Stimulated activated CD4-positive, alpha-beta T cell treated with anti-CD3 and anti-CD28 coated beads, Interleukin-15, amount 100 ng/mL, for 48 hours (primary cell): ENCODE results near the gene ARIH2.

Source experiments
- DNase-seq, 2 donors: peaks; one replicate each; pipeline ENCODE4 v3.0.0-alpha.2; 2020; ENCODE audit warnings: low read depth in 2 of 2

Gene ARIH2

GRCh38 chr3:49020330-49021212 is 101.9 kb downstream of the ARIH2 start:
- no peak for DNase-seq

DNA sequence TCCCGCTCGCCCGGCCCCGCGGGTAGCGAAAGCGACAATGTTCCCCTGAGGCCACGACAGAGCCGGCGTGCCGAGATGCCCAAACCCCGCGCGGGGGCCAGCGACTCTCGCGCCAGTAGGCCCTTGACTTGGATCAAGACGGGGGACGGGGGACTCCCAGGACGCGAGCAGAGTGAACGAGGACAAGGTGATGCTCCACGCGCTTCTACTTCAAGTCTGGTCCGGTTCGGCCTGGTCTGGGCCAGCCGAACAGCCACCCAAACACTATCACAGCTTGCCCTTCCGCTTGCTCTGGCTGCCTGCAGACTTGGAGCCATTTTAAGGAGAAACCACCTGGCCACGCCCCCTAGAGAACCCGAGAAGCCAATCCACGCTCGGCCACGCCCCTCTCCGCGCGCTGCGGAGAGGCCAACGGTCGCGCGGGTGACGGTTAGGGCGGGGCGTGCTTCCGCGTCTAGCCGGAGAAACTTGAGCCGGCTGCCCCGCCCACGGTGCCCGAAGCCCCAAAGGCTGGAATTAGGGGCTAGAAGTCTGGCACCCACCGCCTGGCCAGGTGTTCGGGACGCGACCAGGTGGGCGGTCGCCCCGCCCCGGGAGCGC is 102.7 kb downstream of the ARIH2 start:
- peak; percentile 97 to 99 for DNase-seq

DNA sequence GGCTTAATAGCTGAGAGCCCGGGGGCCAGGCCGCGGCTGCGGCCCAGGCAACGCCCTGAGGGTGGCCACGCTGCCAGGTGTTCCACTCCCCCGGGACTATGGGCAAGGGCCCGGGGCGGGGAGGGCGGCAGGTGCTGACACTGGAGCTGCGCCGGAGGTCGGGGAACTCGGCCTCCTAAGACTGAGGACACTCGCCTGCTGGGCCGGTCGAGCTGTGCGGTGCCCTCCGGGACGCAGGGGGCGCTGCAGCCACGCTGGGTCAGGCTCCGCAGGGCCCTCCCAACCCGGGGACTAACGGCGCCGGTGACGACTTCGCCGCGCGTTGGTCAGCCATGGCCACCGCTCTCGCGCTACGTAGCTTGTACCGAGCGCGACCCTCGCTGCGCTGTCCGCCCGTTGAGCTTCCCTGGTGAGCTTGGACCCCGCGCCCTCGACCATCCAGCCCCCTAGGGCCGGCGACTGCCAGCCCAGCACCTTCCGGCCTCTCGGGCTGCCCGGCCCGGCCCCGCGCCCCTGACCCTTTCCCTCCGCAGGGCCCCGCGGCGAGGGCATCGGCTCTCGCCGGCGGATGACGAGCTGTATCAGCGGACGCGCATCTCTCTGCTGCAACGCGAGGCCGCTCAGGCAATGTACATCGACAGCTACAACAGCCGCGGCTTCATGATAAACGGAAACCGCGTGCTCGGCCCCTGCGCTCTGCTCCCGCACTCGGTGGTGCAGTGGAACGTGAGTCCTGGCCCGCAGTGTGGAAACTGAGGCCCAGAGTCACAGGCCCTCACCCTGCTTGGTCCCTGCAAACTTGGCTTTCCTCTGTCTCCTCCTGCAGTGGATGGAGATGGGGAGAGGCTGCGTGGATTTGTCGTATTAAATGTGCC is 103.4 kb downstream of the ARIH2 start, which contains the start of gene NDUFAF3:
Gene NDUFAF3, plus strand, starts transcription at position 309 of the 875 bp plus-strand sequence. Its CDS starts 24 bp downstream, at position 333.
- DNase-seq: peak; percentile 88 to 90

DNA sequence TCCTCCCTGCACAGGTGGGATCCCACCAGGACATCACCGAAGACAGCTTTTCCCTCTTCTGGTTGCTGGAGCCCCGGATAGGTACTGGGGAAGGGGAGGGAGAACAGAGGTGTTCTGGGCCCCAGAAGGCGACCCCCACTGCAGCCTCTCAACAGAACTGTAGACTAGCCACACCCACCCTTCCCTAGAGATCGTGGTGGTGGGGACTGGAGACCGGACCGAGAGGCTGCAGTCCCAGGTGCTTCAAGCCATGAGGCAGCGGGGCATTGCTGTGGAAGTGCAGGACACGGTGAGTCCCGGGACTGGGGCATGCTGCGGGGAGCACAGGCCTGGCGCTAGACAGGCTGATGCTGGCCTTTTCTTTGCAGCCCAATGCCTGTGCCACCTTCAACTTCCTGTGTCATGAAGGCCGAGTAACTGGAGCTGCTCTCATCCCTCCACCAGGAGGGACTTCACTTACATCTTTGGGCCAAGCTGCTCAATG is 104.1 kb downstream of the ARIH2 start:
- DNase-seq: no peak

DNA sequence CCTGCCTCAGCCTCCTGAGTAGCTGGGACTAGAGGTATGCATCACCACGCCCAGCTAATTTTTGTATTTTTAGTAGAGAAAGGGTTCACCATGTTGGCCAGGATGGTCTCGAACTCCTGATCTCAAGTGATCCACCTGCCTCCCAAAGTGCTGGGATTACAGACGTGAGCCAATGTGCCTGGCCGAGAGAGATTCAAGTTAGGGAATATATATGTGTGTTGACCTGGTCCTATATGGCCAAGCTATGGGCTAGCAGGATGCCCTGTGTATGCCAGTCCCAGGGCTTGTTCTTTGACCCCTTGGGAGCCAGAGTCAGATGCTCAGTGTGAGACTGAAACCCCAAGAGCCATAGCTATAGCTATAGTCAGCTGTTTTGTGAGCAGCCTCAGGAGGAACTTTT is 105.1 kb downstream of the ARIH2 start:
- no peak for DNase-seq

- DNase-seq: no peak
These were observed 105.8 kb downstream of the ARIH2 start for GRCh38 chr3:49024449-49024848.

DNA sequence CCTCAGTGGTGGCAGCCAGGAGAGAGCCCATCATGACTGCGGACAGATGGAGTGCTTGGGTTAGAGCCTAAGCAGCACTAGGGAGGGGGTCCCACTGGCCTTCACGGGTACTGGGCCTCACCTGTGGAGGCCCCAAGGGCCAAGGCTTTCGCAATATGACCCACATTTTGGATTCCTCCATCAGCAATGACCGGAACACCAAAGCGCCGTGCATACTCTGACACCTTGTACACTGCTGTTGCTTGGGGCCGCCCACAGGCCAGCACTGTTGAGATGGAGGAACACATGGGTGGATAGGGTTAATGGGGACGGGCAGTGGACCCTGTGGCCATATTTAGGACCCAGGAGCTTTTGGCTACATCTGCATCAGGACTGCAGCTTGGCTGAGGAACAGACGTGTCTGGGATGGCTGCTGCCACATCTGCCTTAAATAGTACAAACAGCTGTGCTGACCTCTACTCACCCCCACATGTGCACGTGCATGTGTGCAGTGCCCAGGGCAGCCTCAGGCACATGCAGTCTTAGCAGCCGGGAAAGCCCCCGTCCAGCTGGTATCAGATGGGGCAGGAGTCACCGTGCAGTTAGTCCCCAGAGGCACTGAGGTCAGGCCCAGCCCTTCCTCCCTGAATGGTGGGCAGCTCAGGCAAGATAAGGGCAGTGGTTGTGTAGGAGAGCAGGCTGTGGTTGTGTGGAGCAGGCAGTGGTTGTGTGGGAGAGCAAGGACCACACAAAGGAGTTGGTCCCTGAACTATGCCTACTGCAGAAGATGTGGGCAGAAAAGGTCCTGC is 106.6 kb downstream of the ARIH2 start:
- no peak for DNase-seq

DNA sequence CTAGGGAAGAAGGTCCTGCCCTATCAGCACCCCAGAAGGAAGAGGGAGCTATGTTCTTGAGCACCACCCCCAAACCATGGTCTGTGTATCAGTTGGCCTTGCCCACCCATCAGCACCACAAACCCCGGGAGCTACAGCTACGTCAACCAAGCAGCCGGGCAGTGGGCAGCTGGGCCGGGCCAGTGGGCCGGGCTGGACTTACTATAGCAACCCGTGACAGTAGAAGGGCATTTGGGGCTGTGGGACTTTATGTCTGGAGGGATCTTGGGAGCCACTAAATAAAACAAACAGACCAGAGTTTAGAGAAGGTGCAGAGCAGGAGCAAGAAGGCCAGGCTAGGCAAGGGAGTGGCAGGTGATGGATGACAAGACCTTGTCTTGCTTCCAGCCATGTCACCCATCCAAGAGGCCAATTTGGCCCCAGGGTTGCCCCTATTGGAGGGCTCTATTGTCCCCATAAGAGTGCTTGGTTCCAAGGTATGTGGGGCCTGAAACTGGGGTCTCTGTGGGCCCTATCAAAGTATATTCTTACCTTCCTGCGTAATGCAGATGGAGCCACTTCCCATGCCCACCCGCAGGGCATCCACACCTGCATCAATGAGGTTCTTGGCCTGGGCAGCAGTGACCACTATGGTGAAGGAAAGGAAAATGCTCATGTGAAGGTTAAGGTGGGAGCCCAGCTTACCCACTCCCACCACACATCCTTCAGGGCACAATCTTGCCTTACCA is 107.3 kb downstream of the ARIH2 start:
- no peak for DNase-seq

- DNase-seq: no peak
These were observed 107.9 kb downstream of the ARIH2 start for GRCh38 chr3:49026536-49026935.

DNA sequence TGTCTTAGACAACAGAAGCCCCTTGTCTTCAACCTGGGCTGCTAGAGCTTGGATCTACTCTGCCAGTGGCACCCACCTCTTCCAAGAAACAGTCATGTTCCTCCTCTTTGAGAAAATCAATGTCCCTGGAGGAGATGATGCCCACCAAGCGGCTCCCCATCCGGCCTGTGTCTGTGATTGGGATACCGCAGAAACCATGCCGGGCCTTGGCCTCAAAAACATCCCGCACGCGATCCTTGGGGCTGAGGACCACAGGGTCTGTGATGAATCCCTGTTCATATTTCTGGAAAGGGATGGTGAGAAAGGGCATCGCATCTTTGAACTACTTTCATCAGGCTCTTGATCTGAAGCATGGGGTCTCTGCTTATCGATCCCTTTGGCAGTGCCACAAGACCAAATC is 109.0 kb downstream of the ARIH2 start:
- no peak for DNase-seq

GRCh38 chr3:49028298-49028672 is 109.6 kb downstream of the ARIH2 start:
- DNase-seq: no peak

DNA sequence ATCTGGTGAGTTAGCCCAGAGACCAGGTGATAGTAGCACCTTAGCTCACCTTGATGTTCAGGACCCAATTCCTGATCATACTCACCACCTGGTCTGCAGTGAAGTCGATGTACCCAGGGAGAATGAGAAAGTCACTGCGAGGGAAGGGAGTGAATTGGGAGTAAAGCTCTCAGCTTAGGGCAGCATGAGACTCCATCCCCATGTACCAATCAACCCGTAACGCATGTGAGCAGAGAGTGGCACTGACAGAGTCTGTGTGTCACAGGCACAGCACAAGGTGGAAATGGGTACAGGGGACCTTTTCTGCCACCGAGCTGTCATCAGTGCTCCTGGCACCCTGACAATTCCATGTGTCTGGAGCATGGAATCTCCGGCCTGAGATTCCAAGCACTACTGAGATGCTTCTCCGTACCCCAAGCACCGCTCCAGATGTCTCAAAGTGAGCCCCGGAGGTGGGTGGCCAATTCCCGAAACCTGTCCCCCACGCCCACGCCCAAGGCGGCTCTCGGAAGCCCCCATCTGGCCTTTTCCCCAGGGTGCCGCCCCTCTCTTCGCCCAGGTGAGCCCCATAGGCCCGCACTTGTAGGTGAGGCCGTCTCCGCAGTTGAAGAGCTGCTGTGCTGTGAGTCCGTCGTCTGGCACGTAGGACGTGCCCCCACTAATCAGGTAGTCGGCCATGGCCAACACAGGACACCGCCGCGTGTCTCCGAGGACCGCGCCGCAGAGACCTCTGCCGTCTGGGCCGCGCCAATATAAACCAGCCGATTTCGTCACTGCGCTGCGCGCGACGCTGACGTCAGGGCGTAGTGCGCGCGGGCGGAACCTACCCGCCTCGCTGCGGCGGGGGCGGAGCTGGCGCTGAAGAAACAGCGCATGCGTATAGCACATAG is 110.3 kb downstream of the ARIH2 start, which contains the start of gene IMPDH2:
Gene IMPDH2, minus strand, starts transcription at position 726 of the 890 bp plus-strand sequence. Its CDS starts 48 bp downstream, at position 678.
- peak; percentile 87 to 91 for DNase-seq

DNA sequence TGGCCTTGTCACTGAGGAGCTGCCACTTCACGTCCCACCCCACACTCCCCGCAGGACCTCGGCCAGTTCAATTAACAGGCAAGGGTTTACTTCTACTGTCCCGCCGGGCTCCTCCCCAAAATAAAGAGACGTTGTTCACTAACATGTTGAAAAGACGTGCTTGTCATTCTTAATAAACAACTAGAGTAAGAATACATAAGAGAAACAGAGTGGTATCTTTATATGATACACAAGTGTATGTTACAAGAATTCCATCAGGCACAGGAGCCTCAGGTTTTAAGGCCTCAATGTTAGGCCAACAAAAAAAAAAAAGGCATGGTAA is 110.9 kb downstream of the ARIH2 start:
- no peak for DNase-seq

- DNase-seq: no peak
These were observed 111.7 kb downstream of the ARIH2 start for GRCh38 chr3:49030321-49030720.

GRCh38 chr3:49032646-49033304 is 114.1 kb downstream of the ARIH2 start:
- no peak for DNase-seq

DNA sequence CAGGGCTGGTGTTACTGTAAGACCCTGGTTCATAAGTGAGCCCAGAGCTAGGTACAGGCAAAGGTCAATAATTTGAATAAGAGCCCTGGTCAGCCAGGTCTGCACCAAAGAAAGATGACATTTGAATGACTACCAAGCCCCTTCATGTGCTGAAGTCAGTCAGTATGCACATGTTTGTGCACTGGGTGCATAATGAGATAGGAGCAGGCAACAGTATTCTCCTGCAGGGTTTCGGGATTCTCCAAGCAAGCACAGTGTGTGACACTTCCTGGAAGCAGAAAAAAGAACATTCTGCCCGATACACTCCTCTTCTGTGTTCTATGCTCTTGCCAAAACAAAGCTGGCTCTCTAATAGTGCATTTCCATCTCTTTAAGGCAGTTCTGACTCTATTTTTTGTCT is 116.0 kb downstream of the ARIH2 start:
- DNase-seq: no peak

- no peak for DNase-seq
These were observed 116.6 kb downstream of the ARIH2 start for GRCh38 chr3:49035281-49035680.
